HG03521 (cell line): ENCODE measurements around the gene LAMP1.
"Not testable (repeated sequence)": the region's sequence is repeated elsewhere in the genome, so short reads cannot be mapped to it uniquely, and the experiment has no call there.

Experiments
- ATAC-seq: cut with Tn5 transposase; IDR thresholded peaks from one replicate; pipeline ENCODE4 v1.9.1; 2021; ENCODE audit warnings: mild to moderate bottlenecking, moderate library complexity; ENCODE audit not compliant: unreplicated experiment

LAMP1 gene

DNA sequence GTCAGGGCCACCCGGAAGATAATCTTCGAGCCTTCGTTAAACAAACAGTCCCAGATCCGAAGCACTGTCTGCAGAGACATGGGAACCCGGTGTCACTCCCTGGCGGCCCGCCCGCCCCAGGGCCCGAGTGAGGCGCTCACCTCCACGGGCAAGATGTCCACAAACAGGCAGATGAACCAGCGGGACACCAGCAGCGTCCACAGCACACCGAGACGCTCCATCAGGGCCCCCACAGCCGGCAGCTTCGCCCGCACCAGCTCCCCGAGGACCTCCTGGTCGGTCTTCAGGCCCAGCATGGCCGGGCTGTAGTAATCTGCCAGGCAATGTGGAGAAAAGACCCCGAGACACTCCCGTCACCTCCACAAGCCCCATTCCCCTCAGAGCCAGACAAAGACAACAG is 28.7 kb downstream of the LAMP1 start:
- no peak for ATAC-seq

GRCh38 chr13:113327391-113327765 is 30.3 kb downstream of the LAMP1 start:
- no peak for ATAC-seq

GRCh38 chr13:113327766-113328471 is 30.9 kb downstream of the LAMP1 start:
- no peak for ATAC-seq

DNA sequence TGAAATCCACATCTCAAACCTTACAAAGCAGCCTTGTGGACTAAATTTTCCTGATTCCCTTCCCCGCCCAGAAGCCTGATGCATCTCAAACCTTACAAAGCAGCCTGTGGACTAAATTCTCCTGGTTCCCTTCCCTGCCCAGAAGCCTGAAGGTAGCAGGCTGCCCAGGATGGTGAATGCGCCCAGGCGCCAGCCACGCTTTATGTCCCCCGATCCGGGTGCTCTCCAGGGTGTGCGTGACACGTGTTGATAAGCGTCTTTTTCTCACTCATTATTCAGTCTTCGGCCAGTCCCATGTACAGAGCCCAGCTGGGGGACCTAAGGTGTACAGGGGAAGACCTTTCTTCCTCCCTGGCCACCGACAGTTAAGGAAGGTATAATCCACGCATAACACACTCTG is 31.8 kb downstream of the LAMP1 start:
- ATAC-seq: no peak

- ATAC-seq: no peak
Measured at GRCh38 chr13:113329656-113330312, 32.7 kb downstream of the LAMP1 start.

DNA sequence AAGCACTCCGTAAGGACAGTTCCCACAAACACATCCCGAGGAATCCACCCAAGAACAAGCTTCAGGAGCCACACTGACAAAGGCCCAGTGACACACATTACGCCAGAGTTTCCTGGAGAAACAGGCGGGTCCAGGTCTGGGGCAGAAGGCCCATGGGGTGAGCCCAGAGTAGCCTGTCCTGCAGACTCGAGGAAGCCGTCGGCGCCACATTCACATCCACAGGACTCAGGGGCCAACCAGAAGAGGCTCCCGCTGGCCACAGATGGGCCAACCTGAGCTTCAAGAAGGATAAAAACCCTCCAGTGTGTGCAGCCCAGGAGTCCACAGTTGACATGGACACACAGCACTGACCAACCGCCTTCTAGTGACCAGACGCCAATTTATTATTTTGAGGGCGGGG is 35.6 kb downstream of the LAMP1 start:
- ATAC-seq: no peak

DNA sequence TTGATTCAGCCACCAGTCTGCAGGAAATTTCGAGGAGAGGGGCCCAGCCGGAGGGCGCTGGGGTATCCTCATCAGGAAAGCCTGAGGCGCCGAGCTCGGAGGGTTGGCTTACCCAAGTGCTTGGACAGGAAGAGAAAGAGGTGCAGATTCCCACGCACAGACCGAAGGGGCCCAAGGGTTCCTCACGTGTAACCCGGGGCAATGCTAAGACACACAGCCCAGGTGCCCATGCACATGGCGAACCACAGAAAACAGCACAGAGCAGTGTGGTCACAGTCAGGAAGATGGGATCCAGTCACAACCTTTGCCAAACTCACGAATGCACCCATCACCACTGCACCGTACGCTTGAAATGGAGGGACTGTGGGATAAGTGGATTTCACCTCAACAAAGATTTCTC is 36.0 kb downstream of the LAMP1 start:
- no peak for ATAC-seq

- no peak for ATAC-seq
Measured at GRCh38 chr13:113337556-113337955, 40.5 kb downstream of the LAMP1 start.

GRCh38 chr13:113337976-113338375 is 40.9 kb downstream of the LAMP1 start:
- ATAC-seq: no peak

DNA sequence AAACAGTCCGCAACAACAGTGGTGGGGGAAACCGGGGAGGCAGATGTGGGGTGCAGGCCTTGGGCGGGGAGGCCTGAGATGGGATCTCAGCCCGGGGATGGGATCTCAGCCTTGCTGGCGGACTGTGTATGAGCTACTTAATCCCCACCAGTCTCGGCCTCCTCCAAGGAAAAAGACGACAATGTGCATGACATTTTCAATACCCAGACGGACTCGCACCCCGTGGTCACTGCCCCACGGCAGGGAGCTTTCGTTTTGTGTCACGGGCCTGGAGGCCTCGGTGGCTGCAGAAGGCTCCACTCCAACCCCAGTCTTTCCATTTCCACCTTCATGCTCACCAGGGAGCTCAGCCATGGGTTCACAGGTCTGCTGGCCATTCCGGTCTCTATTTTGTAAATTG is 41.4 kb downstream of the LAMP1 start:
- no peak for ATAC-seq

GRCh38 chr13:113342820-113343691 is 46.0 kb downstream of the LAMP1 start:
- ATAC-seq: no peak

- ATAC-seq: no peak
Measured at GRCh38 chr13:113343692-113343968, 46.6 kb downstream of the LAMP1 start.

GRCh38 chr13:113345486-113345885 is 48.4 kb downstream of the LAMP1 start:
- ATAC-seq: no peak

GRCh38 chr13:113347736-113348225 is 50.7 kb downstream of the LAMP1 start:
- ATAC-seq: not testable (repeated sequence)

DNA sequence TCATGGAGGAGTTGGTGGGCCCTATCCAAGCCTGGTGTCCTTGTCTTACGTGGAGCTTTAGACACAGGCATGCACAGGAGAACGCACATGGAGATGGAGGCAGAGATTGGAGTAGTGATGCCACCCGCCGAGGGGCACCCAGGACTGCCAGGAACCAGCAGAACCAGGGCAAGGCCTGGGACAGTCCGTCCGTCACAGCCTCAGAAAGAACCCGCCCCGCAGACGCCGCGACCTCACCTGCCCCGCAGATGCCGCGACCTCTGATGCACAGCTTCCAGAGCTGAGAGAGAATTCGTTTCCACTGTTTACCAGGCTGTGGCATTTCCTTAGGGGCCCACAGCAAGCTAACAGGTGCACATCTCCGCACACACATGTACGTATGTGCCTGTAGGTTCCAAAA is 51.6 kb downstream of the LAMP1 start:
- ATAC-seq: no peak

DNA sequence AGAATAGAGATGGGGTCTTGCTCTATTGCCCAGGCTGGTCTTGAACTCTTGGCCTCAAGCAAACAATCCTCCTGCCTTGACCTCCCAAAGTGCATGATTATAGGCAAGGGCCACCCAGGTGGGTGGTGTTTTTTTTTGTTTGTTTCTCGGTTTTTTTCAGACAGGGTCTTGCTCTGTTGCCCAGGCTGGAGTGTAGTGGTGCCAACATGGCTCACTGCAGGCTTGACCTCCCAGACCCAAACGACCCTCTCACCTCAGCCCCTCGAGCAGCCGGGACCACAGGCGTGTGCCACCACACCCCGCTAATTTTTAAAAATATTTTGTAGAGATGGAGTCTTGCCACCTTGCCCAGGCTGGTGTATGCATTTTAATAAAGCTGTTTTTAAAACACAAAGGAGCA is 52.0 kb downstream of the LAMP1 start:
- no peak for ATAC-seq

DNA sequence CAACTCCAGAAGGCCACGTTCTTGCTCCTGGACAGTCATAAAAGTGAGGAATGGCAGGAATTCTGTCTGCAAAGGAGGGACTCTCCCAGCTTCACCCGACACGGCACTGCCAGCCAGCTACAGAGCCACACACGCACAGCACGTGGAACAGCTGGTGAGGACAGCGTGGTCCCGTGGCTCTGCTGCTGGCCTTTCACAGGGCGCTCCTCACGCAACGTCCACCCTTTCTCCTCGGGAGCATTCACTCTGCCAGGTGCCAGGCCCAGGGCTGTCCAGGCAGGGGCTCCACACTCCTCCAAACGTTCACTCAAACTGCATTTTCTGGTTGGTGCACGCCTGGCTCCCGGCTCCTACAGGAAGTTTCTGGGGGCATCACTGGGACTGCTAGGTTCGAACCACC is 52.5 kb downstream of the LAMP1 start:
- ATAC-seq: no peak

DNA sequence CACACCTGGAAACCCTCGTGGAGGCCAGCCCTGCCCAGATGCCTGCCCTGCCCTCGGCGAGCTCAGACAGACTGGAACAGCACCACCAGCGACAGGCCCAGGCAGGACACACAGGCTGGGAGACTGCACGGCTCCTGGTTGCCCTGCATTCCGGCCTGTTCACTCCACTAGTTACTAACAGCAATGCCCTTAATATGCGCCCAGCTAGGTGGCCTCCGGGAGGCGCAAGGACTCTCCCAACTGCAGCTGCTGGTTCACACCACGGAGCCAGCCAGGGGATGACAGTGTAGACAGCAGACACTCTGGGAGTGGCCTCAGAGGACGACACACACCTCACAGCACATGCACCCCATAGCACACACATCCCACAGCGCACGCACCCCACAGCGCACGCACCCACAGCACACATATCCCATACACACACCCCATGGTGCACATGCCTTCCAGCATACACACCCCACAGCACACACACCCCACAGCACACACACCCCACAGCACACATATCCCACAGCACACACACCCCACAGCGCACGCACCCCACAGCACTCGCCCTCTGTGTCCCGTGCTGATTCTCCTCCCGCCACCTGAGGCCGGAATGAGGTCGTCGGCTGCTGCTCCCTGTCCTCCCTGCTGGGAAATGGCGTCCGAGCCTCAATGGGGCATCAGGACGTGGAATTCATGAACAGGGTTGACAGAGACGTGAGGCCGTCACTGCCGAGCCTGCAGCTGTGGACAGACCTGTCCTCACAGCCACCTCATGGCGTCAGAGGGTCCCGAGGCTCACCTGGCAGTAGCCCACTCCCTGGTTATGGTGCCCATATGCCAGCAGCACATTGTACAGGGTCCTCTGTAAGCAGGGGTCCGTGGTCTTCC is 53.3 kb downstream of the LAMP1 start:
- no peak for ATAC-seq

- no peak for ATAC-seq
Measured at GRCh38 chr13:113350938-113351335, 53.9 kb downstream of the LAMP1 start.

GRCh38 chr13:113351514-113352026 is 54.5 kb downstream of the LAMP1 start:
- no peak for ATAC-seq

DNA sequence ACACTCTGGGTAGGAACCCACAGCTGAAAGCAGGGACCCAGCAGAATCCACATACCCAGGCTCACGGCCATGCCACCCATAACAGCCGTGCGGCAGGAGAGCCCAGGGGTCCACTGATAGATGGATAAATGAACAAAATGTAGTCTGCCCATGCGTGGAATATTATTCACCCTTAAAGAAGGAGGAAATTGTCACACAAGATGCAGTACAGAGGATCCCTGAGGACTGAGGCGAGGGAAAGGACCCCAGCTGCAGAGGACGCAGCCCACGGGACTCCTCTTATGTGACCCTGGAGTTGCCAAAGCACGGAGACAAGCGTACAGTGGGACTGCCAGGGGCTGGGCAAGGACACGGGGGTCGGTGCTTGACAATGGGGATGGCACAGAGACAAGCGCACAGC is 56.2 kb downstream of the LAMP1 start:
- no peak for ATAC-seq
